ENCODE measurements around the gene NR0B2.
"Not testable (repeated sequence)": the region's sequence is repeated elsewhere in the genome, so short reads cannot be mapped to it uniquely, and the experiment has no call there.

The NR0B2 gene

DNA sequence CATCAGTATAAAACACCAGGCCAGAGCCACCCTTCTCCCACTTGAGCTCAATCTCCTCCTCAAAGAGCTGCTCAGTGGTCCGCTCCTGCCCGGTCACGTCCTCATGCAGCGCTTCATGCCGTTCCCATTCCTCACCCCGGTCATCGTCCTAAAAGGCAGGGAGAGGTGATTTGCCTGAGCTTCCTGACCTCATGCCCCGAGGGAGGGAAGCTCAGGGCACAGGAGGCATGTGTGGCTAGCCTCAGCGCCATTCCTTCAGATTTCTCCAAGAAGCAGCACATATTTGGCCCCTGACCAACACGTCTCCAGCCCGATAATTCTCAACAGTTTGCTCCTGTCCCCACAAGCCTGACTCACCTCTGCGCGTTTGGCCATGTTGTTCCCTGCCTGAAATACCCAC is 19.5 kb downstream of the NR0B2 start:
- no peak for DNase-seq (ENCODE audit: low read depth)
- TF ChIP-seq, protein P1, sequence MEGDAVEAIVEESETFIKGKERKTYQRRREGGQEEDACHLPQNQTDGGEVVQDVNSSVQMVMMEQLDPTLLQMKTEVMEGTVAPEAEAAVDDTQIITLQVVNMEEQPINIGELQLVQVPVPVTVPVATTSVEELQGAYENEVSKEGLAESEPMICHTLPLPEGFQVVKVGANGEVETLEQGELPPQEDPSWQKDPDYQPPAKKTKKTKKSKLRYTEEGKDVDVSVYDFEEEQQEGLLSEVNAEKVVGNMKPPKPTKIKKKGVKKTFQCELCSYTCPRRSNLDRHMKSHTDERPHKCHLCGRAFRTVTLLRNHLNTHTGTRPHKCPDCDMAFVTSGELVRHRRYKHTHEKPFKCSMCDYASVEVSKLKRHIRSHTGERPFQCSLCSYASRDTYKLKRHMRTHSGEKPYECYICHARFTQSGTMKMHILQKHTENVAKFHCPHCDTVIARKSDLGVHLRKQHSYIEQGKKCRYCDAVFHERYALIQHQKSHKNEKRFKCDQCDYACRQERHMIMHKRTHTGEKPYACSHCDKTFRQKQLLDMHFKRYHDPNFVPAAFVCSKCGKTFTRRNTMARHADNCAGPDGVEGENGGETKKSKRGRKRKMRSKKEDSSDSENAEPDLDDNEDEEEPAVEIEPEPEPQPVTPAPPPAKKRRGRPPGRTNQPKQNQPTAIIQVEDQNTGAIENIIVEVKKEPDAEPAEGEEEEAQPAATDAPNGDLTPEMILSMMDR (IDR thresholded peaks at IDR 0.05; ENCODE audit: insufficient read depth, low read depth, low read length, missing control alignments), result no peak
- H3K4me3 ChIP-seq (ENCODE audit: low read depth, low read length), result no peak overlapping the region

DNA sequence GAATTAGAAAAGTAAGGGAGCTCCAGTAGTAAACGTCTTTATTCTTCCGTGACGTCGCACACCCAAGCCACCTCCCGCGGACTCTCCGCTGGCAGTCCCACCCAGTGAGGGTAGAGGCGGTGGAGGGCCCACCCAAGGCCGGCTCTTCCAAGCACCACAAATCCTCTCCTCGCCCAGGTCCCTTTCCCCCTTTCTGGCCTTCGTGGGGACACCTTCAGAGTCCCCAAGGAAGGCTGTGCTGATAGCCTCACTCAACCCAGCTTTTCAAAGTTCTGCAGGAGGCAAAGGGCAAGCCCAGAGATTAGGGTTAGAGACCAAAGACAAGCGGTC is 23.3 kb downstream of the NR0B2 start:
- DNase-seq (ENCODE audit: low read depth), result no peak
- H3K4me3 ChIP-seq (ENCODE audit: low read depth, low read length), result peak overlapping the region; percentile 80
- TF ChIP-seq, protein P1 (IDR thresholded peaks at IDR 0.05; ENCODE audit: insufficient read depth, low read depth, low read length, missing control alignments), result no peak

DNA sequence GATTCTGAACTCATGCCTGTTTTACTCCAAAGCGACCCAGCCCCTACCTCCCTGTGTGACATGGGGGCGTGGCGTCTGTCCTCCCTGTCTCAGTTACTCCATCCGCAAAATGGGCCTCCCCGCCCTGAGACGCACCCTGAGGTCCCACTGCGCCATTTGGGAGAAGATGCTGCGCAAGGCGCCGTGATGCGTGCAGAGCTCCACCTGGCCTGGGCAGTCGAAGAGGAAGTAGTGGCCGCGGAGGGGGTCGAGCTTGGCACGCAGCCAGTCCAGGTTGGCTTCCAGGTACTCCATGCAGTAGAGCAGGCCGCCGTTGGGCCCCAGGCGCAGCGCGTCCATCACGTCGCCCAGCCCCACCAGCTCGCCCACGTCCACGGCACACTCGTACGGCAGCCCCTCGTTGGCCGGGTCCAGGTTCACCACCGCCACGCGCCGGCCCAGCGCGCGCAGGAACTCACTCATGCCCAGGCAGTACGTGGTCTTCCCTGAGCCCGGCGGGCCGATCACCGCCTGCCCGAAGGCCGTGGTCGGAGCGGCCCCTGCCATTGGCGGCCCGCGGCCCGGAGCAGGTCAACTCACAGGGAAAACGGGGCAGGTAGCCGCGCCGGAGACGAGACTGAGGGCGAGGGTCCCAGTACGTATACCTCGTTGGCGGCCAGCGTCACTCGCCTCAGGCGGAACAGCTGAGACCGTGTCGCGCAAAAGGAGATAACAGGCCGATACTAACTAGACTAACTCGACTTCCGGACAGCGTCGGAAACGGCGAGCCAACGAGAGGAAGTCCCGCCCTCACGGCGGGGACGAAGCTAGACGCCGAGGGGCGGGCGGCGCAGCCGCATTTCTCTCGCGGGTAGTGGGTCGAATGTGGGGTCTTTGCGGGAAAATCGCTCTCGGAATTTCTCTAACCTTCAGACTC is 24.0 kb downstream of the NR0B2 start, which contains the start of gene GPN2:
TSS of gene GPN2 (minus strand) at position 733 of the 916 bp plus-strand sequence. CDS start at position 546, 187 bp downstream.
- peak within 1 kb of the TSS; percentile 80 for H3K4me3 ChIP-seq (ENCODE audit: low read depth, low read length)
- DNase-seq (ENCODE audit: low read depth), result peak; percentile 88
- TF ChIP-seq, protein P1 (IDR thresholded peaks at IDR 0.05; ENCODE audit: insufficient read depth, low read depth, low read length, missing control alignments), result no peak

DNA sequence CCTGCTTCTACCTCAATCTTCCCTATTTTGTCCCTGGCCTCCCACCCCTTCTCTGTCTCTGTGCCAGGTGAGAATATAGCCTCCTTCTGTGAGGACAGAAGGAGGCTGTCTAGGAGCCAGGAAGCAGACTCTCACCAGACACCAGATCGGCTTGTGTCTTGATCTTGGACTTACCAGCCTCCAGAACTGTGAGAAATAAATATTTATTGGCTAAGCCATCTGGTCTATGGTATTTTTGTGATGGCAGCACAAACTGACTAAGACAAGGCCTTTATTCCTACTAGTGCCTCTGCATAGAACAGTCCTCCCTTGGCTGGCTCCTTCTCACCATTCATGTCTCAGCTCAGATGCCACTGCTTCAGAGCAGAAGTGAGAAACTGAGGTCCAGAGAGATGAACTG is 25.5 kb downstream of the NR0B2 start:
- TF ChIP-seq, protein P1 (IDR thresholded peaks at IDR 0.05; ENCODE audit: insufficient read depth, low read depth, low read length, missing control alignments), result no peak
- no peak for DNase-seq (ENCODE audit: low read depth)
- H3K4me3 ChIP-seq (ENCODE audit: low read depth, low read length), result no peak overlapping the region

DNA sequence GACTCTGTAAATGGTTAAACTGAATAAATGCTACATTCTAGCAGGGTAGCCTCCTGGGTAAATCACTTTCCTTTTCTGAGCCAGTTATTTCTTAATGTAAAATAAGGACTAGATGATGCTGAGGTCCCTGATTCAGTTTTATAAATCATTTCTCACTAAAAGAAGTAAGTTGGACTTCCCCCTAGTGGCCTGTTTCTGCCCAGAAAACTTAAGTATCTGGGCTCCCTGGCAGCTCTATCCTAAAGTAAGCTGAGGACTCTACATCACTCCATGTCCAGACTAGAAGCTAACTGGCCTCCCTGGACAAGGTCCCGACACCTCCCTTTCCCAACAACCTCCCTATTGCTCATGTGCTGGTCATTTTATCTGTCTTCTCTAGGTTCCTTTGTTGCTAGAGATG is 26.6 kb downstream of the NR0B2 start:
- TF ChIP-seq, protein P1 (IDR thresholded peaks at IDR 0.05; ENCODE audit: insufficient read depth, low read depth, low read length, missing control alignments), result peak; percentile 43
- peak; percentile 45 for DNase-seq (ENCODE audit: low read depth)

DNA sequence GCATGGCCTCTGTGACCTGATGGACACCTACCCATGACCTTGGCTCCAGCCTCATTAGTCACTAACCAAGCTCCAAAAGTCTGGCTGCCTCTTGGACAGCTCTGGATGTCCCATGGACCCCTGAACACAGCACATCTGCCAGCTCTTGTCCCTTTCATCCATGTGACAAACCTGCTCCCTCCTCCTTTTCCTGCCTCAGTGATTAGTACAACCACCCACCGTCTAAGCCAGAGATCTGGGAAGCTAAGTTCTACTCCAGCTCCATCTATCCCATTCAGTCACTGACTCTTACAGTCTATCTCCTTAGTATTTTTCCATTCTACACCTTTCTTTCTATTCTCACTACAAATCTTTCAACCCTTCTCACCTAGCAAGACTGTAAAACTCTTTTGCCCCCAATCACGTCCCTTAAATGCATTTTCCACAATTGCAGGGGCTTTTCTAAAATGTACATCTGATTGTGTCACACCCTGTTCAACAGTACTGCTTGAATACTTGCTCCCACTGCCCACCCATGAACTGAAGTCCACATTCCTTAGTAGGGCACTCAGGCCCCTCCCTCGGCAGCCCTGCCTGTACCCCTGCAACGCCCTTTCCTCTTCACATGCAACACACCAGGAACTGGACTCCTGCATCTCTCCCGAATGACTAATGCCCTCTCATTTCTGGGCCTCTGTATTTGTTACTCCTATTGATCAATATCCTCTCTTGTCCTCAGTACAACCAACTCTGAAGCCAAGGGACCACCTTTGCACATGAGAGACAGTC is 30.9 kb downstream of the NR0B2 start:
- no peak overlapping the region for H3K4me3 ChIP-seq (ENCODE audit: low read depth, low read length)
- TF ChIP-seq, protein P1 (IDR thresholded peaks at IDR 0.05; ENCODE audit: insufficient read depth, low read depth, low read length, missing control alignments), result no peak
- DNase-seq (ENCODE audit: low read depth), result no peak

More for the DNA sequence above, 26.6 kb downstream of the NR0B2 start:
- H3K4me3 ChIP-seq (ENCODE audit: low read depth, low read length), result no peak overlapping the region

DNA sequence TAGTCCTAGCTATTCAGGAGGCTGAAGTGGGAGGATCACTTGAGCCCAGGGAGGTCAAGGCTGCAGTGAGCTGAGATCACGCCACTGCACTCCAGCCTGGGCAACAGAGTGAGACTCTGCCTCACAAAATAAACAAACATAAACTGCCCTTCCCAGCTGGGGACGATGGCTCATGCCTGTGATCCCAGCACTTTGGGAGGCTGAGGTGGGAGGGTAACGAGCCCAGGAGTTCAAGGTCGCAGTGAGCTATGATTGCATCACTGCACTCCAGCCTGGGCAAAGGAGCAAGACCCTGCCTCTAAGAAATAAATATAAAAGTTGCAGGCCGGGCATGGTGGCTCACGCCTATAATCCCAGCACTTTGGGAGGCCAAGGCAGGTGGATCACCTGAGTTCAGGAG is 32.2 kb downstream of the NR0B2 start:
- not testable (repeated sequence) for H3K4me3 ChIP-seq (ENCODE audit: low read depth, low read length); DNase-seq (ENCODE audit: low read depth)

Data from GM12865 (cell line).